Measurements from ENCODE around the gene NLRP3. TPM values are rescaled to one million over a fixed set of nuclear protein-coding genes. Genes with fewer than 3 reads are reported as not detected.

NLRP3 gene
- total RNA-seq, 1 experiment from 2014 or later, result not detected

Other genes with a start within 250 kb of the NLRP3 start
- gene ZNF124, start 244.2 kb upstream of the NLRP3 start, total RNA-seq (2021; ENCODE audit: unreplicated experiment), result 16.3 TPM
- gene VN1R5, start 160.1 kb upstream of the NLRP3 start, total RNA-seq (2021; ENCODE audit: unreplicated experiment), result not detected
- 37.4 TPM for gene ZNF496, start 84.3 kb upstream of the NLRP3 start, total RNA-seq (2021; ENCODE audit: unreplicated experiment)
- not detected for gene OR2B11, start 41.9 kb downstream of the NLRP3 start, total RNA-seq (2021; ENCODE audit: unreplicated experiment)
- gene OR2C3, start 120.3 kb downstream of the NLRP3 start, total RNA-seq (2021; ENCODE audit: unreplicated experiment), result not detected
- not detected for gene GCSAML, start 133.0 kb downstream of the NLRP3 start, total RNA-seq (2021; ENCODE audit: unreplicated experiment)
- gene OR2G2, start 172.2 kb downstream of the NLRP3 start, total RNA-seq (2021; ENCODE audit: unreplicated experiment), result not detected
- not detected for gene OR2G3, start 189.4 kb downstream of the NLRP3 start, total RNA-seq (2021; ENCODE audit: unreplicated experiment)

All from HCT116 (cell line).